DMS114 treated with DMSO at 0.1 percent for 48 hours (cell line): ENCODE data around the gene TBC1D8.
"Not testable (repeated sequence)": the region's sequence is repeated elsewhere in the genome, so short reads cannot be mapped to it uniquely, and the experiment has no call there.

ENCODE experiments used
- DNase-seq: peaks from one replicate; lab custom pipeline; 2025; ENCODE audit not compliant: unreplicated experiment; lab: John Stamatoyannopoulos, UW

TBC1D8 gene

GRCh38 chr2:101080211-101081068 is 70.7 kb downstream of the TBC1D8 start:
- no peak for DNase-seq

- no peak for DNase-seq
These were observed 74.6 kb downstream of the TBC1D8 start for GRCh38 chr2:101076581-101076980.

- DNase-seq, result no peak
These were observed 86.2 kb downstream of the TBC1D8 start for GRCh38 chr2:101064868-101065549.

GRCh38 chr2:101064505-101064867 is 86.7 kb downstream of the TBC1D8 start:
- DNase-seq, result no peak

GRCh38 chr2:101064125-101064502 is 87.1 kb downstream of the TBC1D8 start:
- no peak for DNase-seq

- DNase-seq, result no peak
These were observed 87.6 kb downstream of the TBC1D8 start for GRCh38 chr2:101063352-101064124.

- no peak for DNase-seq
These were observed 92.8 kb downstream of the TBC1D8 start for GRCh38 chr2:101058386-101058785.

GRCh38 chr2:101057051-101057933 is 93.9 kb downstream of the TBC1D8 start:
- DNase-seq, result no peak

- DNase-seq, result no peak
These were observed 98.1 kb downstream of the TBC1D8 start for GRCh38 chr2:101053117-101053516.

GRCh38 chr2:101052147-101052546 is 99.0 kb downstream of the TBC1D8 start:
- DNase-seq, result no peak

GRCh38 chr2:101050886-101051285 is 100.3 kb downstream of the TBC1D8 start:
- DNase-seq, result not testable (repeated sequence)

GRCh38 chr2:101048756-101049155 is 102.4 kb downstream of the TBC1D8 start:
- no peak for DNase-seq

GRCh38 chr2:101047774-101048173 is 103.4 kb downstream of the TBC1D8 start:
- DNase-seq, result no peak

GRCh38 chr2:101047075-101047766 is 104.0 kb downstream of the TBC1D8 start:
- DNase-seq, result no peak

- DNase-seq, result no peak
These were observed 105.9 kb downstream of the TBC1D8 start for GRCh38 chr2:101045330-101045729.

GRCh38 chr2:101041413-101041812 is 109.8 kb downstream of the TBC1D8 start:
- DNase-seq, result no peak

- no peak for DNase-seq
These were observed 110.4 kb downstream of the TBC1D8 start for GRCh38 chr2:101040761-101041160.

- DNase-seq, result no peak
These were observed 111.1 kb downstream of the TBC1D8 start for GRCh38 chr2:101040072-101040471.

GRCh38 chr2:101038455-101039255 is 112.5 kb downstream of the TBC1D8 start:
- DNase-seq, result no peak
